GM10266 (cell line): ENCODE measurements around the gene THAP3.

Source experiments
- DNase-seq: peaks from one replicate; pipeline ENCODE4 v3.0.0; 2012; ENCODE audit errors: extremely low spot score
- TF ChIP-seq, protein P1 (sequence below): IDR thresholded peaks from 2 replicates; pipeline ENCODE4 v1.5.1; 2012; ENCODE audit warnings: mild to moderate bottlenecking, low read depth; ENCODE audit not compliant: control insufficient read depth, insufficient read depth; ENCODE audit errors: missing control alignments

The THAP3 gene

DNA sequence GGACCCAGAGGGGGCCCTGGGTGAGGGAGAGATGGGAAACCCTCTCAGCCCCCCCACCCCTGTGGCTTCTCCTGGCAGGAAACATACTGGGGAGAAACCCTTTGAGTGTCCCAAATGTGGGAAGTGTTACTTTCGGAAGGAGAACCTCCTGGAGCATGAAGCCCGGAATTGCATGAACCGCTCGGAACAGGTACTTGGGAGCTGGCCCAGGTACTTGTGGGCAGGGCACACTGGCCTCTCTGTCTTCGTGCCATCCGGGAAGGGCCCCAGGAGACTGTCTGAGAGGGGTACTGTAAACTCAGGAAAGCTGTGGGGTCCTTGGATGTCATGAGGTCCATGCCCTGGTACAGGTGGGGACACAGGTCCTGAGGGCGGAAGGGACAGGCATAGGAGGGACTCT lies 38.8 kb upstream of the THAP3 start:
- TF ChIP-seq, protein P1, sequence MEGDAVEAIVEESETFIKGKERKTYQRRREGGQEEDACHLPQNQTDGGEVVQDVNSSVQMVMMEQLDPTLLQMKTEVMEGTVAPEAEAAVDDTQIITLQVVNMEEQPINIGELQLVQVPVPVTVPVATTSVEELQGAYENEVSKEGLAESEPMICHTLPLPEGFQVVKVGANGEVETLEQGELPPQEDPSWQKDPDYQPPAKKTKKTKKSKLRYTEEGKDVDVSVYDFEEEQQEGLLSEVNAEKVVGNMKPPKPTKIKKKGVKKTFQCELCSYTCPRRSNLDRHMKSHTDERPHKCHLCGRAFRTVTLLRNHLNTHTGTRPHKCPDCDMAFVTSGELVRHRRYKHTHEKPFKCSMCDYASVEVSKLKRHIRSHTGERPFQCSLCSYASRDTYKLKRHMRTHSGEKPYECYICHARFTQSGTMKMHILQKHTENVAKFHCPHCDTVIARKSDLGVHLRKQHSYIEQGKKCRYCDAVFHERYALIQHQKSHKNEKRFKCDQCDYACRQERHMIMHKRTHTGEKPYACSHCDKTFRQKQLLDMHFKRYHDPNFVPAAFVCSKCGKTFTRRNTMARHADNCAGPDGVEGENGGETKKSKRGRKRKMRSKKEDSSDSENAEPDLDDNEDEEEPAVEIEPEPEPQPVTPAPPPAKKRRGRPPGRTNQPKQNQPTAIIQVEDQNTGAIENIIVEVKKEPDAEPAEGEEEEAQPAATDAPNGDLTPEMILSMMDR: no peak
- peak; percentile 11 for DNase-seq

DNA sequence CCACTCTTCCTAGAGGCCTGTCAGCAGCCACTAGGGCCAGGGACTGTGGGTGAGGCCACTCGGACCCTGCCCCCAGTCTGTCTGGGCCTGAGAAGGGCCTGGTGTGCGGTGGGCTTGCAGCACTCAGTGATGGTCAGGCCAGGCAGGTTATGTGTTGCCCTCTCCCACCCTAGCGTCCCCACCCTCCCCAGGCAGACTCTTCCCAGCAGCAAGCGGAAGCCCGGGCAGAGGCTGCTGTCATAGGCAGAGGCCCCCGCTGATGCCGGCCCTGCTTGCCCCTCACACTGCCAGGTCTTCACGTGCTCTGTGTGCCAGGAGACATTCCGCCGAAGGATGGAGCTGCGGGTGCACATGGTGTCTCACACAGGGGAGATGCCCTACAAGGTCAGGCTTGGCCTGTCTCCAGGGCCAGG lies 38.3 kb upstream of the THAP3 start:
- DNase-seq: no peak
- TF ChIP-seq, protein P1: no peak

DNA sequence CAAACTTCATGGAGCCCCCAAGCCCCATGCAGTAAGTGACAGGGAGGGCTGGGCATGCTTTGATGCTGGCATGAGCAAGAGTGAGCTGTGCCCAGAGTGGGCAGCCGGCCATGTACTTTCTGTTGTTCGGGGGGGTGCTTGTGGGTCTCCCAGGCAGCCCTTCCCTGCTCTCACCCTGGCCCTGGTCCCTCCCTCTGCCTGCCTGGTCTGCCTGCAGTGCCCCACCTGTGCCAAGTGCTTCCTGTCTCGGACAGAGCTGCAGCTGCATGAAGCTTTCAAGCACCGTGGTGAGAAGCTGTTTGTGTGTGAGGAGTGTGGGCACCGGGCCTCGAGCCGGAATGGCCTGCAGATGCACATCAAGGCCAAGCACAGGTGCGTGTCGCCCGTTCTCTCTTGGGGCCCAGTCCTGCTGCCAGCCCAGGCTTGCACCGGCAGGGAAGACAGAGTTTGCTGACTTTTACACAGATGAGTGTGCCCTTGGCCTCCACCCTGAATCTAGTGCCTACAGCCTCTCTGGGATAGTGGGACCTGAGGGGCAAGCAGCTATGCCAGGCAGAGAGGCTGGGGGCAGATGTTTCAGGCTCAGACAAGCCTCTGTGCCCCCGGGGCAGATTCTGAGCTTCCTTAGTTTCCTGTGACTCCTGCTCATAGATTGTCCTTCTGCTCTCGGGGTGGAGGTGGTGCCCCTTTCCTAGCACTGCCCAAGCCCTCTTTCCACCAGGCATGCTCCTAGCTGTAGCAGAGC lies 37.2 kb upstream of the THAP3 start:
- no peak for DNase-seq
- TF ChIP-seq, protein P1: no peak

DNA sequence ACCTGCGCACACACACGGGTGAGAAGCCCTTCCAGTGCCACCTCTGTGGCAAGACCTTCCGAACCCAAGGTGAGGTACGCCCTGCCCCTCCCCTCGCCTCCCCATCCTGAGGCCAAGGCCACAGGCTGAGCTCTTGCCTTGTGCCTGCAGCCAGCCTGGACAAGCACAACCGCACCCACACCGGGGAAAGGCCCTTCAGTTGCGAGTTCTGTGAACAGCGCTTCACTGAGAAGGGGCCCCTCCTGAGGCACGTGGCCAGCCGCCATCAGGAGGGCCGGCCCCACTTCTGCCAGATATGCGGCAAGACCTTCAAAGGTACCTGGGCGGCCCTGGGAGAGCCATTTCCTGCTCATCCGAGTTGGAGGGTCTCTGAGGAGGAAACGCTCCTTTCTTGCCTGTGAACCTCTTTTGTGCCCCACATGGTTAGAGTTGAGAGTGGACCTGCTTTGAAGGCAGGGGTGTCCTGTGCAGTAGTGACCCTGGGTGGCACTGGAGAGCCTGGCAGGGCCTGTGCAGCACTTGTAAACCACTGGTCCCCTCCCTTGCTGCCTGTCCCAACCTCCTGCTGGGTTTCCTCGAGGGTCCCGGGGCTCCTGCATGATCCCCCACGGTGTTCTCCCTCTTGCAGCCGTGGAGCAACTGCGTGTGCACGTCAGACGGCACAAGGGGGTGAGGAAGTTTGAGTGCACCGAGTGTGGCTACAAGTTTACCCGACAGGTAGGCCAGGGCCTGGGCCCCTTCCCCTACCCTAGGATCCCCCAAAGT lies 36.4 kb upstream of the THAP3 start:
- no peak for DNase-seq
- TF ChIP-seq, protein P1: no peak

- TF ChIP-seq, protein P1: no peak
- DNase-seq: no peak
These were observed 35.7 kb upstream of the THAP3 start for GRCh38 chr1:6588893-6589520.

GRCh38 chr1:6590046-6590445 lies 34.6 kb upstream of the THAP3 start:
- no peak for DNase-seq
- TF ChIP-seq, protein P1: no peak
